SK-N-SH (cell line): ENCODE data around the gene CUL7.

ENCODE experiments used
- CHD2 ChIP-seq: fragments of 150-350 bp; IDR thresholded peaks from 2 replicates; pipeline ENCODE4 v1.6.1; 2018; ENCODE audit warnings: low read length; ENCODE audit not compliant: partially characterized antibody
- NFIC ChIP-seq: IDR thresholded peaks from 2 replicates; pipeline ENCODE4 v1.4.0; 2012; ENCODE audit warnings: borderline replicate concordance
- POLR2AphosphoS5 ChIP-seq: IDR thresholded peaks from 2 replicates; pipeline ENCODE4 v1.6.1; 2012; ENCODE audit warnings: low read depth, low read length
- TF ChIP-seq, protein P1 (sequence below): fragments of 200-600 bp; sonication (generic); IDR thresholded peaks from 2 replicates; pipeline ENCODE4 v1.6.1; 2017; ENCODE audit warnings: antibody characterized with exemption, mild to moderate bottlenecking, moderate library complexity
- TF ChIP-seq, protein P2 (sequence below): IDR thresholded peaks from 2 replicates; pipeline ENCODE4 v1.4.0; 2012; ENCODE audit warnings: low read depth
- TF ChIP-seq, protein P3 (sequence below): IDR thresholded peaks from 2 replicates; pipeline ENCODE4; 2012

DNA sequence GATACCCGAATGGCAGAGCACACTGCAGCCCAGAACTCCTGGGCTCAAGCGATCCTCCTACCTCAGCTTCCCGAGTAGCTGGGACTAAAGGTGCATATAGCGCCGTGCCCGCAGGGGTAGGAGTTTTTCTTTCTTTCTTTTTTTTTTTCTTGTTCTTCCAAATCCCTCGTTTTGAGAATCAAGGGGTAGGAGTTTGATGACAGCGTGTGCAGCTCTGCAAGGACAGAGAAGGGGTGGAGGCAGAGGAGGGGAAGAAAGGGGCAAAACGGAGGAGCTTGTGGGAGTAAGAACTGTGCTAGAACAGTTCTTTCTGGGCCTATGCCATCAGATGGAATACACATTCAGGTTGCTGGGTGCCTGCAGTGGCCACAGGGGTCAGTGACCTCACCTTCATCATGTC, 16.9 kb downstream of the CUL7 start:
- TF ChIP-seq, protein P1, sequence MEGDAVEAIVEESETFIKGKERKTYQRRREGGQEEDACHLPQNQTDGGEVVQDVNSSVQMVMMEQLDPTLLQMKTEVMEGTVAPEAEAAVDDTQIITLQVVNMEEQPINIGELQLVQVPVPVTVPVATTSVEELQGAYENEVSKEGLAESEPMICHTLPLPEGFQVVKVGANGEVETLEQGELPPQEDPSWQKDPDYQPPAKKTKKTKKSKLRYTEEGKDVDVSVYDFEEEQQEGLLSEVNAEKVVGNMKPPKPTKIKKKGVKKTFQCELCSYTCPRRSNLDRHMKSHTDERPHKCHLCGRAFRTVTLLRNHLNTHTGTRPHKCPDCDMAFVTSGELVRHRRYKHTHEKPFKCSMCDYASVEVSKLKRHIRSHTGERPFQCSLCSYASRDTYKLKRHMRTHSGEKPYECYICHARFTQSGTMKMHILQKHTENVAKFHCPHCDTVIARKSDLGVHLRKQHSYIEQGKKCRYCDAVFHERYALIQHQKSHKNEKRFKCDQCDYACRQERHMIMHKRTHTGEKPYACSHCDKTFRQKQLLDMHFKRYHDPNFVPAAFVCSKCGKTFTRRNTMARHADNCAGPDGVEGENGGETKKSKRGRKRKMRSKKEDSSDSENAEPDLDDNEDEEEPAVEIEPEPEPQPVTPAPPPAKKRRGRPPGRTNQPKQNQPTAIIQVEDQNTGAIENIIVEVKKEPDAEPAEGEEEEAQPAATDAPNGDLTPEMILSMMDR: no peak
- TF ChIP-seq NFIC: no peak
- TF ChIP-seq, protein P2, sequence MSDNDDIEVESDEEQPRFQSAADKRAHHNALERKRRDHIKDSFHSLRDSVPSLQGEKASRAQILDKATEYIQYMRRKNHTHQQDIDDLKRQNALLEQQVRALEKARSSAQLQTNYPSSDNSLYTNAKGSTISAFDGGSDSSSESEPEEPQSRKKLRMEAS: no peak
- TF ChIP-seq CHD2: no peak
- TF ChIP-seq POLR2AphosphoS5: no peak
- TF ChIP-seq, protein P3, sequence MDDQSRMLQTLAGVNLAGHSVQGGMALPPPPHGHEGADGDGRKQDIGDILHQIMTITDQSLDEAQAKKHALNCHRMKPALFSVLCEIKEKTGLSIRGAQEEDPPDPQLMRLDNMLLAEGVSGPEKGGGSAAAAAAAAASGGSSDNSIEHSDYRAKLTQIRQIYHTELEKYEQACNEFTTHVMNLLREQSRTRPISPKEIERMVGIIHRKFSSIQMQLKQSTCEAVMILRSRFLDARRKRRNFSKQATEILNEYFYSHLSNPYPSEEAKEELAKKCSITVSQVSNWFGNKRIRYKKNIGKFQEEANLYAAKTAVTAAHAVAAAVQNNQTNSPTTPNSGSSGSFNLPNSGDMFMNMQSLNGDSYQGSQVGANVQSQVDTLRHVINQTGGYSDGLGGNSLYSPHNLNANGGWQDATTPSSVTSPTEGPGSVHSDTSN: no peak
